SK-N-SH (cell line): Measurements from ENCODE around the gene EP400. TPM values are rescaled to one million over a fixed set of nuclear protein-coding genes. Genes with fewer than 3 reads are reported as not detected.
A peak's percentile ranks its signal among the peaks of the same experiment; 100 is the strongest.

Experiments used
- CTCF ChIA-PET: fragments of 300-600, 350-600 bp; formaldehyde crosslinking; extraction: SDS; loops from one replicate; lab custom pipeline; 2021; lab: Yijun Ruan, JAX
- POLR2A ChIA-PET: fragments of 350-600 bp; sonication (Branson Sonifier 250); formaldehyde crosslinking; extraction: SDS; loops from one replicate; lab custom pipeline; 2020; ENCODE audit warnings: antibody characterized with exemption, inconsistent platforms; lab: Yijun Ruan, JAX
- DNase-seq: peaks from one replicate; pipeline ENCODE4 v3.0.0; 2012
- H2AFZ ChIP-seq: fragments of 200-600 bp; sonication (generic); 2 replicates; pipeline ENCODE4 v1.8.1; 2016; ENCODE audit warnings: antibody characterized with exemption, mild to moderate bottlenecking, low read depth
- H3F3A ChIP-seq: fragments of 200-600 bp; sonication (generic); replicated peaks from 2 replicates; pipeline ENCODE3; 2016; ENCODE audit warnings: antibody characterized with exemption, mild to moderate bottlenecking; ENCODE audit not compliant: insufficient read depth
- H3K27ac ChIP-seq, 2 experiments: fragments of 200-500 bp in 1 of 2; fragments of 200-600 bp in 1 of 2; sonication (Bioruptor generic) in 1 of 2; sonication (generic), shearing (Covaris generic) in 1 of 2; 2 replicates each; pipeline versions ENCODE4 v1.5.1 to v1.6.1; 2014 to 2016; ENCODE audit warnings: low read depth in 2 of 2, inconsistent platforms in 1 of 2, low read length in 1 of 2, mild to moderate bottlenecking in 1 of 2, mixed read lengths in 1 of 2
- H3K27me3 ChIP-seq: fragments of 200-600 bp; sonication (generic), shearing (Covaris generic); 2 replicates; pipeline ENCODE4 v1.6.1; 2016; ENCODE audit warnings: mixed run types; ENCODE audit not compliant: insufficient read depth
- H3K36me3 ChIP-seq, 2 experiments: fragments of 200-500 bp in 1 of 2; fragments of 200-600 bp in 1 of 2; sonication (Bioruptor generic) in 1 of 2; sonication (generic) in 1 of 2; replicated peaks in 1 of 2; 2 replicates each; pipeline versions ENCODE3 to v1.5.1; 2014 to 2016; ENCODE audit warnings: low read length in 1 of 2, mild to moderate bottlenecking in 1 of 2; ENCODE audit not compliant: insufficient read depth in 2 of 2, control insufficient read depth in 1 of 2
- H3K4me1 ChIP-seq, 2 experiments: fragments of 200-500 bp in 1 of 2; fragments of 200-600 bp in 1 of 2; sonication (Bioruptor generic) in 1 of 2; sonication (generic), shearing (Covaris generic) in 1 of 2; 2 replicates each; pipeline versions ENCODE4 v1.5.1 to v1.6.1; 2014 to 2016; ENCODE audit warnings: low read depth in 1 of 2, low read length in 1 of 2, mixed run types in 1 of 2; ENCODE audit not compliant: insufficient read depth in 2 of 2, control insufficient read depth in 1 of 2
- H3K4me2 ChIP-seq: fragments of 200-600 bp; sonication (generic), shearing (Covaris generic); 2 replicates; pipeline ENCODE4 v1.6.1; 2017; ENCODE audit warnings: mixed run types
- H3K4me3 ChIP-seq, 2 experiments: fragments of 200-500 bp in 1 of 2; fragments of 200-600 bp in 1 of 2; sonication (Bioruptor generic) in 1 of 2; sonication (generic), shearing (Covaris generic) in 1 of 2; 2 replicates each; pipeline versions ENCODE4 v1.5.1 to v1.8.1; 2014 to 2016; ENCODE audit warnings: low read depth in 2 of 2, inconsistent platforms in 1 of 2, low read length in 1 of 2, mild to moderate bottlenecking in 1 of 2, mixed read lengths in 1 of 2, moderate library complexity in 1 of 2
- H3K79me2 ChIP-seq: fragments of 200-600 bp; sonication (generic); 2 replicates; pipeline ENCODE4 v1.8.1; 2017; ENCODE audit warnings: mild to moderate bottlenecking; ENCODE audit not compliant: insufficient read depth
- H3K9ac ChIP-seq: fragments of 200-600 bp; sonication (generic); 2 replicates; pipeline ENCODE4 v1.6.1; 2017; ENCODE audit warnings: mixed run types
- H3K9me2 ChIP-seq: fragments of 200-600 bp; sonication (generic); 2 replicates; pipeline ENCODE4 v1.6.1; 2017; ENCODE audit warnings: mixed run types
- H3K9me3 ChIP-seq: fragments of 200-600 bp; sonication (generic); 2 replicates; pipeline ENCODE4 v1.6.1; 2017; ENCODE audit warnings: mixed run types, mild to moderate bottlenecking, moderate library complexity
- H4K20me1 ChIP-seq: fragments of 200-600 bp; sonication (generic); 2 replicates; pipeline ENCODE4 v1.6.1; 2017; ENCODE audit warnings: mild to moderate bottlenecking, mixed run types; ENCODE audit not compliant: insufficient read depth
- ELF1 ChIP-seq: IDR thresholded peaks from 2 replicates; pipeline ENCODE4 v1.4.0; 2012
- EP300 ChIP-seq, 2 experiments: IDR thresholded peaks; 2 replicates each; pipeline versions ENCODE4 v1.4.0 to v1.6.1; 2012; ENCODE audit warnings: borderline replicate concordance in 1 of 2, low read depth in 1 of 2, low read length in 1 of 2
- FOXJ3 ChIP-seq: sonication (generic); formaldehyde crosslinking; IDR thresholded peaks from 2 replicates; pipeline ENCODE4 v1.5.1; 2020; ENCODE audit warnings: mild to moderate bottlenecking, missing genetic modification reagents
- GABPA ChIP-seq: IDR thresholded peaks from 2 replicates; pipeline ENCODE4 v1.4.0; 2012; ENCODE audit warnings: low read depth, mild to moderate bottlenecking
- GATA2 ChIP-seq: sonication (generic); formaldehyde crosslinking; IDR thresholded peaks from 2 replicates; pipeline ENCODE4 v1.5.0; 2020; ENCODE audit warnings: mild to moderate bottlenecking, missing genetic modification reagents
- MEF2A ChIP-seq: IDR thresholded peaks from 2 replicates; pipeline ENCODE4 v1.4.0; 2012; ENCODE audit warnings: low read depth, borderline replicate concordance
- MXI1 ChIP-seq: IDR thresholded peaks from 2 replicates; pipeline ENCODE4 v1.6.1; 2012; ENCODE audit warnings: mild to moderate bottlenecking, low read depth, low read length, improper control_type of control experiment
- POLR2AphosphoS5 ChIP-seq: IDR thresholded peaks from 2 replicates; pipeline ENCODE4 v1.6.1; 2012; ENCODE audit warnings: low read depth, low read length
- SIN3A ChIP-seq: IDR thresholded peaks from 2 replicates; pipeline ENCODE4 v1.6.1; 2012; ENCODE audit warnings: low read depth, mild to moderate bottlenecking, low read length, moderate library complexity, borderline replicate concordance
- SMC3 ChIP-seq: IDR thresholded peaks from 2 replicates; pipeline ENCODE4 v1.6.1; 2012; ENCODE audit warnings: low read depth, low read length, improper control_type of control experiment
- TEAD4 ChIP-seq: IDR thresholded peaks from 2 replicates; pipeline ENCODE4 v1.4.0; 2012; ENCODE audit warnings: mild to moderate bottlenecking, borderline replicate concordance; ENCODE audit not compliant: insufficient read depth
- YY1 ChIP-seq: IDR thresholded peaks from 2 replicates; pipeline ENCODE4 v1.4.0; 2012; ENCODE audit warnings: low read depth, mild to moderate bottlenecking
- WGBS: methylation state at CpG from one replicate; pipeline ENCODE4 v1.1.6; 2017; ENCODE audit warnings: low lambda C conversion rate; 5-methylcytosine and 5-hydroxymethylcytosine counted together
- polyA plus RNA-seq, 3 experiments: library from polyadenylated mRNA; depleted of rRNA; stranded (reverse); fragments of >200 nt; gene quantifications; 2 replicates each; pipeline ENCODE4 v1.2.3, GENCODE V29; 2012

The EP400 gene
- polyA plus RNA-seq, 1 of the 3 experiments (the other 2 are of a cell fraction), result 7.0 TPM

DNA sequence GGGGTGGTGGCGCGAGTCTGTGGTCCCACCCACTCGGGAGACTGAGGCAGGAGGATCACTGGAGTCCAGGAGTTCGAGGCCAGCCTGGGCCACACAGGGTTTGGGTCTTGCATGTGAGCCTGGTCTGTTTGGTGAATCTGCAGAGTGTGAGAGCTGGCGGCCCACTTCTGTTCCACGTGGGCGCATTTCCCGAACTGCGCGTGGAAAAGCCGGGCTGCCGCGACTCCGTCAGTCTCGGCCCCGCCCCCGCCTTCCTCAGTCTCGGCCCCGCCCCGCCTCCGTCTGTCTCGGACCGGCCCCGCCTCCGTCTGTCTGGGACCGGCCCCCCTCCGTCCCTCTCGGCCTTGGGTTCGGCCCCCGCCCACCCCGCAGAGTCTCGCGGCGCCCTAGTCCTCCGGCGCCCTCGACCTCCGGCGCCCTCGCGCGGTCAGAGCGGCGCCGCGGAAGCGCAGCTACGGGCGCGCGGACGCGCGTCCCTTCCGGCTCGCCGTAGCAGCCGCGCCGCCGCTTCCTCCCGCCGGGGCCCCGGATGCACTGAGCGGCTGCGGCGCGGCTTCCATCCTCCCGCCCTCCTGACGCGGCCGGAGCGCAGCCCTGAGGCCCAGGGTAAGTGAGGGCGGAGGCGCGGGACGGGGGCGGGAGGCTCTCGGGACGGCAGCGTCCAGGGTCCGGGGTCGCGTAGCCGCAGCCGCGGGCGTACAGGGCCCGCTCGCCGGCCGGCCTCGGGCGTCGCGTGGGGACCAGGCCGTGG, at the start of gene EP400 (continued):
- TF ChIP-seq POLR2AphosphoS5 (0 out of 2 replicates have a peak, but pooled peaks have one; percentile 46), GABPA (peak; percentile 73), SMC3 (peak; percentile 42; the same call in 1 of the 2 replicates), GATA2 (CRISPR knock-in tag) (no peak), ELF1 (peak; percentile 80), MXI1 (peak; percentile 72)

GRCh38 chr12:131900397-131900796, 49.3 kb upstream of the EP400 start:
- peaks cover 43% of the 10 kb centered on the region for H3K79me2 ChIP-seq
- H3K36me3 ChIP-seq, result peaks cover 8% of the 10 kb centered on the region in 2 experiments
- no peak overlapping the region for H2AFZ ChIP-seq
- no peak for DNase-seq
- no peaks in the 10 kb centered on the region for H3K9me2 ChIP-seq
- ChIA-PET POLR2A (no interaction called here), CTCF (interaction anchor here (1.4 kb wide), 1 partner anchor 72 kb away, joined by 3 read pairs; the partner anchor contains the start of gene MMP17)
- peaks cover 6 to 37% of the 10 kb centered on the region in 2 experiments; a peak in 1 of 4 replicates for H3K4me1 ChIP-seq
- H3K9me3 ChIP-seq, result no peaks in the 10 kb centered on the region
- no peak overlapping the region for H3K4me2 ChIP-seq
- TF ChIP-seq SIN3A, result no peak
- H3K27me3 ChIP-seq, result no peaks in the 10 kb centered on the region
- no peaks in the 10 kb centered on the region for H3F3A ChIP-seq
- no peak overlapping the region for H3K9ac ChIP-seq
- no peak overlapping the region; a peak in 1 of 4 replicates for H3K27ac ChIP-seq
- WGBS, result 100% methylated on average over 4 of the region's 6 CpGs
- peaks cover 58% of the 10 kb centered on the region for H4K20me1 ChIP-seq
- no peak overlapping the region for H3K4me3 ChIP-seq

GRCh38 chr12:131901431-131902331, 48.1 kb upstream of the EP400 start:
- POLR2A ChIA-PET, result no interaction called here
- peaks cover 0 to 26% of the 10 kb centered on the region in 2 experiments; a peak in 1 of 4 replicates for H3K4me1 ChIP-seq
- no peaks in the 10 kb centered on the region for H3K27me3 ChIP-seq
- no peaks in the 10 kb centered on the region for H3F3A ChIP-seq
- TF ChIP-seq SMC3, result no peak
- no peak for TF ChIP-seq SIN3A
- TF ChIP-seq YY1, result no peak
- no peak for TF ChIP-seq TEAD4
- TF ChIP-seq MEF2A, result no peak
- TF ChIP-seq FOXJ3 (CRISPR knock-in tag), result no peak
- no peak for TF ChIP-seq MXI1
- TF ChIP-seq EP300 (IDR thresholded peaks at IDR 0.05; ENCODE audit: borderline replicate concordance in 1 of 2, low read depth in 1 of 2, low read length in 1 of 2), result no peak
- 94% methylated on average over 27 of the region's 30 CpGs for WGBS
- H3K9me2 ChIP-seq, result no peaks in the 10 kb centered on the region
- H3K9me3 ChIP-seq, result no peaks in the 10 kb centered on the region
- H3K4me2 ChIP-seq, result no peak overlapping the region
- no peak overlapping the region for H3K4me3 ChIP-seq
- H3K79me2 ChIP-seq, result peaks cover 38% of the 10 kb centered on the region
- H3K27ac ChIP-seq, result peak overlapping the region in 1 of 2 experiments; percentile 7; a peak in 1 of 4 replicates
- CTCF ChIA-PET, result interaction anchor here (1.4 kb wide), 1 partner anchor 11 kb away, joined by 6 read pairs; no protein-coding TSS in a partner anchor
- peaks cover 58% of the 10 kb centered on the region for H4K20me1 ChIP-seq
- peaks cover 8% of the 10 kb centered on the region in 2 experiments for H3K36me3 ChIP-seq
- DNase-seq, result no peak
- H3K9ac ChIP-seq, result no peak overlapping the region
- H2AFZ ChIP-seq, result no peak overlapping the region
